K562 (cell line): ENCODE measurements around the gene LEPROT.

ENCODE experiments used
- ARID4B ChIP-seq: sonication (generic); formaldehyde crosslinking; IDR thresholded peaks from 2 replicates; pipeline ENCODE4 v1.8.0; 2022; ENCODE audit warnings: mild to moderate bottlenecking, missing genetic modification reagents
- ATF3 ChIP-seq, 2 experiments: fragments of 450-650 bp in 1 of 2; sonication (generic) in 1 of 2; formaldehyde crosslinking in 1 of 2; IDR thresholded peaks in 1 of 2; conservative IDR thresholded peaks in 1 of 2; 2 replicates each; pipeline versions ENCODE4 v1.6.1 to v1.8.1; 2016 to 2023; ENCODE audit warnings: mild to moderate bottlenecking in 2 of 2, moderate library complexity in 2 of 2, inconsistent platforms in 1 of 2, missing genetic modification reagents in 1 of 2
- CTCF ChIP-seq, 3 experiments: IDR thresholded peaks in 2 of 3; conservative IDR thresholded peaks in 1 of 3; 2 replicates each; pipeline ENCODE4 v1.5.1; 2011 to 2012; ENCODE audit warnings: low read length in 3 of 3, mild to moderate bottlenecking in 3 of 3, control low read depth in 2 of 3, improper control_type of control experiment in 1 of 3, inconsistent platforms in 1 of 3, low read depth in 1 of 3, mixed read lengths in 1 of 3, moderate library complexity in 1 of 3; ENCODE audit not compliant: insufficient read depth in 2 of 3
- EP300 ChIP-seq: IDR thresholded peaks from 2 replicates; pipeline ENCODE4 v1.6.1; 2012; ENCODE audit warnings: low read length, improper control_type of control experiment
- POLR2G ChIP-seq: fragments of 200-400 bp; formaldehyde crosslinking; IDR thresholded peaks from 2 replicates; pipeline ENCODE4 v1.6.1; 2017; ENCODE audit warnings: low read depth, mild to moderate bottlenecking, antibody characterized with exemption, low read length, moderate library complexity
- RHOXF2B ChIP-seq: fragments of 250-450 bp; sonication (Bioruptor Pico); conservative IDR thresholded peaks from 2 replicates; pipeline ENCODE4 v1.5.1; 2021
- ZBTB43 ChIP-seq: sonication (generic); formaldehyde crosslinking; IDR thresholded peaks from 2 replicates; pipeline ENCODE4 v1.8.0; 2023; ENCODE audit warnings: mild to moderate bottlenecking, missing genetic modification reagents
- ZNF121 ChIP-seq: sonication (generic); formaldehyde crosslinking; conservative IDR thresholded peaks from 2 replicates; pipeline ENCODE4 v1.8.0; 2022; ENCODE audit warnings: missing genetic modification reagents
- ZNF197 ChIP-seq: fragments of 200-800 bp; sonication (Bioruptor generic); IDR thresholded peaks from 2 replicates; pipeline ENCODE4 v1.6.1; 2016; ENCODE audit warnings: low read depth, missing genetic modification characterization, missing compliant biosample characterization
- ZNF23 ChIP-seq: fragments of 250-450 bp; sonication (Bioruptor Pico); IDR thresholded peaks from 2 replicates; pipeline ENCODE4 v1.4.0; 2020; ENCODE audit warnings: mild to moderate bottlenecking
- ZNF384 ChIP-seq: IDR thresholded peaks from 2 replicates; pipeline ENCODE4 v1.6.1; 2012; ENCODE audit warnings: low read depth, low read length, improper control_type of control experiment
- ZNF592 ChIP-seq: fragments of 450-650 bp; IDR thresholded peaks from 2 replicates; pipeline ENCODE4 v1.6.1; 2017; ENCODE audit warnings: antibody characterized with exemption, mild to moderate bottlenecking

GRCh38 chr1:65398083-65398482 is 22.4 kb upstream of the LEPROT start:
- TF ChIP-seq ZNF197 (CRISPR knock-in tag) (no peak), ZNF592 (no peak), ZNF384 (no peak), CTCF (IDR thresholded peaks at IDR 0.05 in 2 of 3, conservative IDR thresholded peaks at IDR 0.05 in 1 of 3; ENCODE audit: insufficient read depth in 2 of 3, low read depth in 1 of 3, low read length in 3 of 3) (no peak), ZNF121 (no peak), EP300 (no peak), ARID4B (CRISPR knock-in tag) (no peak), RHOXF2B (no peak), ZNF23 (CRISPR knock-in tag) (no peak), POLR2G (no peak), ATF3 (IDR thresholded peaks at IDR 0.05) (peak; percentile 22; the same call in 1 of the 2 replicates), ATF3 (CRISPR knock-in tag; conservative IDR thresholded peaks at IDR 0.05) (no peak), ZBTB43 (CRISPR knock-in tag) (no peak)
